RWPE2 (cell line): ENCODE results near the gene CCDC68.

Experiments
- ATAC-seq: fragments of 200-7000 bp; cut with Tn5 transposase; 3 replicates; pipeline ENCODE4 v1.9.1; 2021; ENCODE audit warnings: low read depth
- DNase-seq: peaks from one replicate; pipeline ENCODE4 v3.0.0-alpha.2; 2020; ENCODE audit warnings: low spot score
- H3K27ac ChIP-seq: fragments of 450-650 bp; 2 replicates; pipeline ENCODE4 v1.5.1; 2017; ENCODE audit warnings: mild to moderate bottlenecking; ENCODE audit not compliant: poor library complexity, severe bottlenecking
- H3K27me3 ChIP-seq: fragments of 250-450 bp; sonication (Bioruptor Pico); 2 replicates; pipeline ENCODE4 v1.5.1; 2021; ENCODE audit warnings: mild to moderate bottlenecking, moderate library complexity; ENCODE audit not compliant: insufficient read depth, poor library complexity, severe bottlenecking
- H3K36me3 ChIP-seq: fragments of 250-450 bp; sonication (Bioruptor Pico); 2 replicates; pipeline ENCODE4 v1.5.1; 2020; ENCODE audit warnings: low read depth, mild to moderate bottlenecking, moderate library complexity
- H3K4me1 ChIP-seq: fragments of 250-450 bp; sonication (Bioruptor Pico); 2 replicates; pipeline ENCODE4 v1.5.1; 2021; ENCODE audit warnings: mild to moderate bottlenecking, moderate library complexity; ENCODE audit not compliant: insufficient read depth, poor library complexity, severe bottlenecking
- H3K4me3 ChIP-seq: fragments of 250-450 bp; sonication (Bioruptor Pico); 2 replicates; pipeline ENCODE4 v1.5.1; 2021; ENCODE audit warnings: mild to moderate bottlenecking, moderate library complexity; ENCODE audit not compliant: severe bottlenecking
- H3K9me3 ChIP-seq: fragments of 250-450 bp; sonication (Bioruptor Pico); 2 replicates; pipeline ENCODE4 v1.5.1; 2021; ENCODE audit warnings: mild to moderate bottlenecking, moderate library complexity; ENCODE audit not compliant: severe bottlenecking
- CTCF ChIP-seq: fragments of 450-650 bp; IDR thresholded peaks from one replicate; pipeline ENCODE4 v1.5.1; 2017; ENCODE audit warnings: mild to moderate bottlenecking, moderate library complexity; ENCODE audit not compliant: poor library complexity, severe bottlenecking

CCDC68 gene

GRCh38 chr18:54852780-54853675 is 106.2 kb downstream of the CCDC68 start:
- Histone ChIP-seq H3K4me1 (no peaks in the 10 kb centered on the region), H3K36me3 (no peaks in the 10 kb centered on the region), H3K27me3 (no peaks in the 10 kb centered on the region), H3K27ac (no peak overlapping the region), H3K9me3 (no peaks in the 10 kb centered on the region), H3K4me3 (no peak overlapping the region)
- TF ChIP-seq CTCF, result no peak
- no peak for DNase-seq
- ATAC-seq, result no peak
